HepG2 (cell line): ENCODE data around the gene SSX2IP. TPM values are rescaled to one million over a fixed set of nuclear protein-coding genes. Genes with fewer than 3 reads are reported as not detected.

Experiments
- ATAC-seq: fragments of 200-7000 bp; cut with Tn5 transposase; 3 replicates; pipeline ENCODE4 v1.9.1; 2020; ENCODE audit warnings: mild to moderate bottlenecking, moderate library complexity
- BruUV-seq: library from RNA; stranded (reverse); fragments of 400-500 nt; replicated peaks from 2 replicates; lab custom pipeline; 2021; lab: Mats Ljungman, UMichigan
- CTCF ChIA-PET: fragments of 300-600 bp; formaldehyde crosslinking; extraction: SDS; loops from one replicate; lab custom pipeline; 2021; ENCODE audit warnings: low total read pairs, inconsistent platforms, low intra/inter-chr PET ratio; lab: Yijun Ruan, JAX
- POLR2A ChIA-PET: fragments of 350-600 bp; sonication (Branson Sonifier 250); formaldehyde crosslinking; loops from one replicate; lab custom pipeline; 2020; ENCODE audit warnings: antibody characterized with exemption, inconsistent platforms; lab: Yijun Ruan, JAX
- DNase-seq: peaks from one replicate; pipeline ENCODE4 v3.0.0-alpha.2; 2015; ENCODE audit warnings: low spot score
- FAIRE-seq: peaks from 3 replicates; lab custom pipeline; 2011; peaks lifted over from hg19 to GRCh38; lab: Jason Lieb, UNC
- H2AFZ ChIP-seq: one replicate; pipeline ENCODE4 v1.6.1; 2011; ENCODE audit warnings: low read length, inconsistent platforms
- H3K27ac ChIP-seq: fragments of 300-600 bp; 3 replicates; pipeline ENCODE4 v1.8.0; 2011; ENCODE audit warnings: mixed run types, mild to moderate bottlenecking, mixed read lengths, low read length, inconsistent platforms; ENCODE audit not compliant: insufficient read depth; ENCODE audit errors: extremely low read length
- H3K27me3 ChIP-seq, 2 experiments: fragments of 200-600 bp in 1 of 2; 2 replicates in 1 of 2; 3 replicates in 1 of 2; pipeline versions ENCODE4 v1.6.0 to v1.8.0; 2011; ENCODE audit warnings: low read length in 2 of 2, mild to moderate bottlenecking in 2 of 2, moderate library complexity in 2 of 2, inconsistent platforms in 1 of 2; ENCODE audit not compliant: insufficient read depth in 2 of 2, control insufficient read depth in 1 of 2
- H3K36me3 ChIP-seq, 2 experiments: fragments of 200-600 bp in 1 of 2; replicated peaks in 1 of 2; 2 replicates in 1 of 2; 3 replicates in 1 of 2; pipeline versions ENCODE4 v1.5.1 to v1.8.0; 2011; ENCODE audit warnings: low read length in 2 of 2, inconsistent platforms in 1 of 2; ENCODE audit not compliant: insufficient read depth in 2 of 2, control insufficient read depth in 1 of 2
- H3K4me1 ChIP-seq: 2 replicates; pipeline ENCODE4 v1.5.1; 2012; ENCODE audit warnings: low read length, inconsistent platforms; ENCODE audit not compliant: insufficient read depth
- H3K4me2 ChIP-seq: 2 replicates; pipeline ENCODE4 v1.6.0; 2011; ENCODE audit warnings: low read depth, low read length, inconsistent platforms
- H3K4me3 ChIP-seq, 3 experiments: fragments of 200-600 bp in 1 of 3; sonication (generic), shearing (Covaris generic) in 1 of 3; replicated peaks in 1 of 3; 2 replicates each; pipeline ENCODE4 v1.5.1; 2011 to 2016; ENCODE audit warnings: low read length in 3 of 3, inconsistent platforms in 2 of 3, low read depth in 2 of 3, mild to moderate bottlenecking in 2 of 3, control low read depth in 1 of 3, mixed read lengths in 1 of 3; ENCODE audit not compliant: insufficient read depth in 1 of 3
- H3K79me2 ChIP-seq: one replicate; pipeline ENCODE4 v1.6.1; 2011; ENCODE audit warnings: low read length, inconsistent platforms; ENCODE audit not compliant: insufficient read depth
- H3K9ac ChIP-seq: 2 replicates; pipeline ENCODE4 v1.6.0; 2011; ENCODE audit warnings: mild to moderate bottlenecking, low read depth, low read length, inconsistent platforms; ENCODE audit not compliant: insufficient read depth
- H3K9me3 ChIP-seq: 2 replicates; pipeline ENCODE4 v1.5.1; 2012; ENCODE audit warnings: mild to moderate bottlenecking, low read length
- H4K20me1 ChIP-seq: 2 replicates; pipeline ENCODE4 v1.6.0; 2011; ENCODE audit warnings: inconsistent platforms, mild to moderate bottlenecking, low read length, moderate library complexity; ENCODE audit not compliant: insufficient read depth
- HNF4A ChIP-seq: sonication (generic); formaldehyde crosslinking; IDR thresholded peaks from 2 replicates; pipeline ENCODE4 v1.4.0; 2020; ENCODE audit warnings: missing genetic modification reagents
- MAFG ChIP-seq: sonication (generic); formaldehyde crosslinking; IDR thresholded peaks from 2 replicates; pipeline ENCODE4 v1.5.1; 2020; ENCODE audit warnings: mild to moderate bottlenecking, missing genetic modification reagents
- MIXL1 ChIP-seq: IDR thresholded peaks from 2 replicates; pipeline ENCODE4 v1.6.1; 2016
- NKX3-1 ChIP-seq: sonication (generic); formaldehyde crosslinking; IDR thresholded peaks from 2 replicates; pipeline ENCODE4 v1.5.0; 2020; ENCODE audit warnings: missing genetic modification reagents
- PAWR ChIP-seq: sonication (generic); formaldehyde crosslinking; IDR thresholded peaks from 2 replicates; pipeline ENCODE4 v1.4.0; 2020; ENCODE audit warnings: missing genetic modification reagents, mild to moderate bottlenecking, borderline replicate concordance
- RELA ChIP-seq: sonication (generic); formaldehyde crosslinking; IDR thresholded peaks from 2 replicates; pipeline ENCODE4 v1.4.0; 2020; ENCODE audit warnings: missing genetic modification reagents
- SP1 ChIP-seq, 2 experiments: fragments of 450-650 bp in 1 of 2; sonication (generic) in 1 of 2; formaldehyde crosslinking in 1 of 2; IDR thresholded peaks; 2 replicates each; pipeline versions ENCODE4 v1.4.0 to v1.6.1; 2016 to 2020; ENCODE audit warnings: missing genetic modification reagents in 1 of 2
- STAT5B ChIP-seq: sonication (generic); formaldehyde crosslinking; IDR thresholded peaks from 2 replicates; pipeline ENCODE4 v1.4.0; 2020; ENCODE audit warnings: missing genetic modification reagents
- TEAD3 ChIP-seq: optimal IDR thresholded peaks from 2 replicates; pipeline ENCODE3; 2016; ENCODE audit warnings: borderline replicate concordance
- ZBTB39 ChIP-seq: sonication (generic); formaldehyde crosslinking; IDR thresholded peaks from 2 replicates; pipeline ENCODE4 v1.5.0; 2020; ENCODE audit warnings: missing genetic modification reagents
- ZNF12 ChIP-seq: sonication (generic); formaldehyde crosslinking; IDR thresholded peaks from 2 replicates; pipeline ENCODE4 v1.5.0; 2020; ENCODE audit warnings: missing genetic modification reagents
- ZNF441 ChIP-seq: sonication (generic); formaldehyde crosslinking; IDR thresholded peaks from 2 replicates; pipeline ENCODE4 v1.7.0; 2021; ENCODE audit warnings: missing genetic modification reagents, borderline replicate concordance
- ZNF572 ChIP-seq: sonication (generic); formaldehyde crosslinking; IDR thresholded peaks from 2 replicates; pipeline ENCODE4 v1.5.1; 2020; ENCODE audit warnings: mild to moderate bottlenecking, missing genetic modification reagents
- WGBS: methylation state at CpG from one replicate; pipeline ENCODE4 v1.1.6; 2017; ENCODE audit warnings: low lambda C conversion rate; 5-methylcytosine and 5-hydroxymethylcytosine counted together
- in situ Hi-C: cut with HindIII; loops from 2 replicates; pipeline ENCODE4 v1.10.0; 2017; ENCODE audit warnings: low pct_unique_long_range_greater_than_20kb; ENCODE audit not compliant: extremely low pct_ligation_motif_present
- intact Hi-C: fragments of 100-400 bp; cut with micrococcal nuclease; formaldehyde crosslinking; loops from one replicate; pipeline ENCODE4 v1.10.0; 2022; ENCODE audit not compliant: unreplicated experiment
- polyA plus RNA-seq, 8 experiments: library from polyadenylated mRNA; depleted of rRNA in 3 of 8; stranded (reverse) in 7 of 8; unstranded in 1 of 8; fragments of >200 nt; fragmentation: Illumina TruSeq in 4 of 8; extraction: Trizol in 4 of 8; gene quantifications; 2 replicates each; pipeline versions ENCODE4 v1.2.1 to v1.2.3, GENCODE V29; 2011 to 2016; ENCODE audit warnings: low read depth in 4 of 8, missing spikeins in 1 of 8, mixed read lengths in 1 of 8; ENCODE audit not compliant: insufficient read depth in 1 of 8
- total RNA-seq, 5 experiments: library from RNA; depleted of rRNA; stranded (reverse); fragments of >200 nt; fragmentation: Illumina TruSeq; extraction: Trizol; gene quantifications; 2 replicates each; pipeline ENCODE4 v1.2.3, GENCODE V29; 2016; ENCODE audit warnings: low read depth in 1 of 5

The SSX2IP gene
- total and polyA plus RNA-seq, 2 of the 13 experiments (the other 11 are each of a cell fraction or from before 2014, with no cell fraction given), result 2.7 to 23.7 TPM

GRCh38 chr1:84677415-84678099 is 12.7 kb downstream of the SSX2IP start:
- Histone ChIP-seq H3K9ac (no peak overlapping the region), H3K79me2 (no peaks in the 10 kb centered on the region), H3K4me3 (no peak overlapping the region), H3K27ac (no peak overlapping the region), H3K9me3 (no peaks in the 10 kb centered on the region), H3K4me1 (no peaks in the 10 kb centered on the region), H4K20me1 (no peaks in the 10 kb centered on the region), H3K27me3 (no peaks in the 10 kb centered on the region), H2AFZ (no peak overlapping the region), H3K4me2 (no peak overlapping the region), H3K36me3 (no peaks in the 10 kb centered on the region)
- intact Hi-C loops, result no loop called here
- ATAC-seq (no peak), FAIRE-seq (no peak), DNase-seq (no peak)
- in situ Hi-C loops, result no loop called here
- no TSS peak for BruUV-seq
- TF ChIP-seq ZNF12 (no peak), NKX3-1 (CRISPR knock-in tag) (no peak), ZBTB39 (no peak), HNF4A (no peak), PAWR (no peak), MIXL1 (no peak), RELA (CRISPR knock-in tag) (no peak), TEAD3 (CRISPR knock-in tag) (no peak), ZNF572 (no peak), SP1 (IDR thresholded peaks at IDR 0.05) (no peak), SP1 (CRISPR knock-in tag; IDR thresholded peaks at IDR 0.05) (no peak), ZNF441 (CRISPR knock-in tag) (no peak), STAT5B (CRISPR knock-in tag) (no peak), MAFG (CRISPR knock-in tag) (no peak)
- ChIA-PET CTCF (no interaction called here), POLR2A (no interaction called here)
- 85% methylated on average over 7 of the region's 7 CpGs for WGBS
